HEK293 (cell line): Measurements from ENCODE around the gene TYRO3.

ENCODE experiments used
- CTCF ChIA-PET: fragments of 350-600 bp; formaldehyde crosslinking; extraction: SDS; loops from one replicate; lab custom pipeline; 2021; ENCODE audit warnings: antibody characterized with exemption; lab: Yijun Ruan, JAX
- POLR2A ChIA-PET: fragments of 300-600 bp; formaldehyde crosslinking; extraction: SDS; loops from one replicate; lab custom pipeline; 2020; ENCODE audit warnings: antibody characterized with exemption, inconsistent platforms; lab: Yijun Ruan, JAX
- H3K27ac ChIP-seq: fragments of 200-500 bp; sonication (Bioruptor generic); 2 replicates; pipeline ENCODE4 v1.5.1; 2014; ENCODE audit warnings: low read depth, low read length, control low read depth, inconsistent platforms; ENCODE audit errors: extremely low read depth
- H3K36me3 ChIP-seq, 2 experiments: fragments of 200-500 bp in 1 of 2; sonication (Bioruptor generic) in 1 of 2; 1 replicate in 1 of 2; 2 replicates in 1 of 2; pipeline ENCODE4 v1.5.1; 2014 to 2017; ENCODE audit warnings: inconsistent platforms in 2 of 2, low read length in 2 of 2; ENCODE audit not compliant: control insufficient read depth in 2 of 2, insufficient read depth in 1 of 2
- H3K4me1 ChIP-seq: fragments of 200-500 bp; sonication (Bioruptor generic); 2 replicates; pipeline ENCODE4 v1.5.1; 2014; ENCODE audit warnings: mild to moderate bottlenecking, low read length, inconsistent platforms; ENCODE audit not compliant: control insufficient read depth, insufficient read depth
- H3K4me3 ChIP-seq: 2 replicates; pipeline ENCODE4 v1.5.1; 2011; ENCODE audit warnings: low read depth, mild to moderate bottlenecking, control low read depth, low read length, moderate library complexity
- H3K9me3 ChIP-seq: fragments of 200-500 bp; sonication (Bioruptor generic); 2 replicates; pipeline ENCODE4 v1.5.1; 2014; ENCODE audit warnings: low read depth, low read length, inconsistent platforms; ENCODE audit not compliant: control insufficient read depth, insufficient read depth
- EGR2 ChIP-seq: fragments of 450-650 bp; formaldehyde crosslinking; IDR thresholded peaks from 2 replicates; pipeline ENCODE4 v1.5.1; 2016; ENCODE audit warnings: low read depth, missing biosample characterization, missing genetic modification characterization
- MYNN ChIP-seq: fragments of 450-650 bp; formaldehyde crosslinking; IDR thresholded peaks from 2 replicates; pipeline ENCODE4 v1.5.1; 2016; ENCODE audit warnings: missing biosample characterization, missing genetic modification characterization, borderline replicate concordance
- OSR2 ChIP-seq: fragments of 450-650 bp; formaldehyde crosslinking; IDR thresholded peaks from 2 replicates; pipeline ENCODE4 v1.5.1; 2016; ENCODE audit warnings: missing biosample characterization, missing genetic modification characterization
- SALL2 ChIP-seq: fragments of 450-650 bp; formaldehyde crosslinking; IDR thresholded peaks from 2 replicates; pipeline ENCODE4 v1.5.0; 2017; ENCODE audit warnings: missing biosample characterization, mild to moderate bottlenecking, missing genetic modification characterization, borderline replicate concordance
- TCF7L2 ChIP-seq: IDR thresholded peaks from 2 replicates; pipeline ENCODE4 v1.6.1; 2011; ENCODE audit warnings: low read depth, mild to moderate bottlenecking, inconsistent platforms, low read length, moderate library complexity, borderline replicate concordance
- ZBTB17 ChIP-seq: fragments of 450-650 bp; formaldehyde crosslinking; IDR thresholded peaks from 2 replicates; pipeline ENCODE4 v1.5.1; 2016; ENCODE audit warnings: missing biosample characterization, missing genetic modification characterization
- ZBTB8A ChIP-seq: fragments of 450-650 bp; formaldehyde crosslinking; IDR thresholded peaks from 2 replicates; pipeline ENCODE4 v1.5.1; 2016; ENCODE audit warnings: missing biosample characterization, missing genetic modification characterization
- ZFHX2 ChIP-seq: fragments of 450-650 bp; formaldehyde crosslinking; conservative IDR thresholded peaks from 2 replicates; pipeline ENCODE4 v1.5.1; 2016; ENCODE audit warnings: missing biosample characterization, missing genetic modification characterization
- ZIC2 ChIP-seq: fragments of 450-650 bp; formaldehyde crosslinking; IDR thresholded peaks from 2 replicates; pipeline ENCODE4 v1.5.1; 2016; ENCODE audit warnings: missing biosample characterization, missing genetic modification characterization
- ZNF112 ChIP-seq: fragments of 450-650 bp; formaldehyde crosslinking; IDR thresholded peaks from 2 replicates; pipeline ENCODE4 v1.5.0; 2017; ENCODE audit warnings: missing biosample characterization, missing genetic modification characterization
- ZNF174 ChIP-seq: fragments of 450-650 bp; formaldehyde crosslinking; IDR thresholded peaks from 2 replicates; pipeline ENCODE4 v1.5.0; 2017; ENCODE audit warnings: missing biosample characterization, mild to moderate bottlenecking, missing genetic modification characterization
- ZNF223 ChIP-seq: fragments of 450-650 bp; formaldehyde crosslinking; IDR thresholded peaks from 2 replicates; pipeline ENCODE4 v1.5.1; 2016; ENCODE audit warnings: missing biosample characterization, missing genetic modification characterization
- ZNF24 ChIP-seq: fragments of 450-650 bp; formaldehyde crosslinking; IDR thresholded peaks from 2 replicates; pipeline ENCODE4 v1.5.1; 2016; ENCODE audit warnings: missing biosample characterization, missing genetic modification characterization
- ZNF341 ChIP-seq: fragments of 450-650 bp; formaldehyde crosslinking; IDR thresholded peaks from 2 replicates; pipeline ENCODE4; 2016; ENCODE audit warnings: low read depth, missing biosample characterization, missing genetic modification characterization
- ZNF354C ChIP-seq: fragments of 450-650 bp; formaldehyde crosslinking; IDR thresholded peaks from 2 replicates; pipeline ENCODE4 v1.5.1; 2016; ENCODE audit warnings: missing biosample characterization, missing genetic modification characterization, low read depth, borderline replicate concordance
- ZNF37A ChIP-seq: fragments of 450-650 bp; IDR thresholded peaks from 2 replicates; pipeline ENCODE4 v1.5.1; 2018; ENCODE audit warnings: missing biosample characterization, missing genetic modification characterization
- ZNF423 ChIP-seq: fragments of 450-650 bp; formaldehyde crosslinking; IDR thresholded peaks from 2 replicates; pipeline ENCODE4 v1.5.1; 2016; ENCODE audit warnings: missing biosample characterization, missing genetic modification characterization
- ZNF600 ChIP-seq: fragments of 450-650 bp; formaldehyde crosslinking; IDR thresholded peaks from 2 replicates; pipeline ENCODE4 v1.5.1; 2016; ENCODE audit warnings: missing biosample characterization, missing genetic modification characterization
- ZNF768 ChIP-seq: fragments of 450-650 bp; formaldehyde crosslinking; IDR thresholded peaks from 2 replicates; pipeline ENCODE4 v1.5.1; 2018; ENCODE audit warnings: missing biosample characterization, mild to moderate bottlenecking, missing genetic modification characterization
- TF ChIP-seq, protein P1 (sequence below): fragments of 450-650 bp; formaldehyde crosslinking; IDR thresholded peaks from 2 replicates; pipeline ENCODE4 v1.5.1; 2017; ENCODE audit warnings: missing biosample characterization, missing genetic modification characterization
- TF ChIP-seq, protein P2 (sequence below): fragments of 450-650 bp; formaldehyde crosslinking; IDR thresholded peaks from 2 replicates; pipeline ENCODE4 v1.5.1; 2016; ENCODE audit warnings: missing biosample characterization, missing genetic modification characterization
- TF ChIP-seq, protein P3 (sequence below): fragments of 450-650 bp; formaldehyde crosslinking; IDR thresholded peaks from 2 replicates; pipeline ENCODE4 v1.5.1; 2016; ENCODE audit warnings: missing biosample characterization, missing genetic modification characterization
- TF ChIP-seq, protein P4 (sequence below): fragments of 450-650 bp; formaldehyde crosslinking; IDR thresholded peaks from 2 replicates; pipeline ENCODE4; 2016; ENCODE audit warnings: missing biosample characterization, missing genetic modification characterization
- TF ChIP-seq, protein P5 (sequence below): fragments of 450-650 bp; formaldehyde crosslinking; IDR thresholded peaks from 2 replicates; pipeline ENCODE4 v1.5.1; 2016; ENCODE audit warnings: missing biosample characterization, missing genetic modification characterization

TYRO3 gene

DNA sequence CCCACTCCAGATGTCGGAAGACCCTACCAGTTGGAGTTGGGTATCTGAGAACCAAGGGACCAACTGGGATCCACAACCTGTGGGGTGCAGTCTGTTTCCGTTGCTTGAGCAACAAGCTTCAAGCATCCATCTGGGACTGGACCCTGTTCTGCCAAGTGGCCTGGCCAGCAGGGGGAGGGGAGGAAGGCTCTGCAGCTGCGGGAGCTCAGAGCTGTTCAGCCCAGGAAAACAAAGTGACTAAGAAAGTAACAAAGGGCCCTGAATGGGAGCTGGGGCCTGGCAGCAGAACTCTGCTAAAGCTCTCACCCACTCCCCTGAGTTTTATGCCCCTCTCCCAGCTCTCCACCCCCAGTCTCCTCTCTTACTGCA lies 2.7 kb downstream of the TYRO3 start (continued):
- TF ChIP-seq ZFHX2 (tag by site-specific recombination): peak; percentile 44; the same call in 1 of the 2 replicates
- TF ChIP-seq, protein P1, sequence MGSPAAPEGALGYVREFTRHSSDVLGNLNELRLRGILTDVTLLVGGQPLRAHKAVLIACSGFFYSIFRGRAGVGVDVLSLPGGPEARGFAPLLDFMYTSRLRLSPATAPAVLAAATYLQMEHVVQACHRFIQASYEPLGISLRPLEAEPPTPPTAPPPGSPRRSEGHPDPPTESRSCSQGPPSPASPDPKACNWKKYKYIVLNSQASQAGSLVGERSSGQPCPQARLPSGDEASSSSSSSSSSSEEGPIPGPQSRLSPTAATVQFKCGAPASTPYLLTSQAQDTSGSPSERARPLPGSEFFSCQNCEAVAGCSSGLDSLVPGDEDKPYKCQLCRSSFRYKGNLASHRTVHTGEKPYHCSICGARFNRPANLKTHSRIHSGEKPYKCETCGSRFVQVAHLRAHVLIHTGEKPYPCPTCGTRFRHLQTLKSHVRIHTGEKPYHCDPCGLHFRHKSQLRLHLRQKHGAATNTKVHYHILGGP (tag by site-specific recombination): no peak
- TF ChIP-seq, protein P2, sequence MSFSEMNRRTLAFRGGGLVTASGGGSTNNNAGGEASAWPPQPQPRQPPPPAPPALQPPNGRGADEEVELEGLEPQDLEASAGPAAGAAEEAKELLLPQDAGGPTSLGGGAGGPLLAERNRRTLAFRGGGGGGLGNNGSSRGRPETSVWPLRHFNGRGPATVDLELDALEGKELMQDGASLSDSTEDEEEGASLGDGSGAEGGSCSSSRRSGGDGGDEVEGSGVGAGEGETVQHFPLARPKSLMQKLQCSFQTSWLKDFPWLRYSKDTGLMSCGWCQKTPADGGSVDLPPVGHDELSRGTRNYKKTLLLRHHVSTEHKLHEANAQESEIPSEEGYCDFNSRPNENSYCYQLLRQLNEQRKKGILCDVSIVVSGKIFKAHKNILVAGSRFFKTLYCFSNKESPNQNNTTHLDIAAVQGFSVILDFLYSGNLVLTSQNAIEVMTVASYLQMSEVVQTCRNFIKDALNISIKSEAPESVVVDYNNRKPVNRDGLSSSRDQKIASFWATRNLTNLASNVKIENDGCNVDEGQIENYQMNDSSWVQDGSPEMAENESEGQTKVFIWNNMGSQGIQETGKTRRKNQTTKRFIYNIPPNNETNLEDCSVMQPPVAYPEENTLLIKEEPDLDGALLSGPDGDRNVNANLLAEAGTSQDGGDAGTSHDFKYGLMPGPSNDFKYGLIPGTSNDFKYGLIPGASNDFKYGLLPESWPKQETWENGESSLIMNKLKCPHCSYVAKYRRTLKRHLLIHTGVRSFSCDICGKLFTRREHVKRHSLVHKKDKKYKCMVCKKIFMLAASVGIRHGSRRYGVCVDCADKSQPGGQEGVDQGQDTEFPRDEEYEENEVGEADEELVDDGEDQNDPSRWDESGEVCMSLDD (tag by site-specific recombination): no peak
- peak; percentile 49; the same call in 1 of the 2 replicates for TF ChIP-seq ZNF600 (tag by site-specific recombination)
- TF ChIP-seq ZNF354C: no peak

DNA sequence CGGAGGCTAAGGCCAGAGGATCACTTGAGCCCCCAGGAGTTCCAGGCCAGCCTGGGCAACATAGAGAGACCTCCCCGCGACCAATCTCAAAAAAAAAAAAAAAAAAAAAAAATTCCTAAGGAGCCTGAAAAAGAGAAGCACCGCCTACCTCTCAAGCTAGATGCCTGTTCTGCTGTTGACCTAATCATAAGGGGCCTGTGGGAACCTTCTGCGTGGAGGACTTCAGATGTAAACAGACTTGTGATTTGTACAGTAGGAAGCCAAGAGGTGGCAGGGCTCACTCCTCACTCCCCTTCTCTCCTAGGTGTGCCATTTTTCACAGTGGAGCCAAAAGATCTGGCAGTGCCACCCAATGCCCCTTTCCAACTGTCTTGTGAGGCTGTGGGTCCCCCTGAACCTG lies 3.2 kb downstream of the TYRO3 start:
- POLR2A ChIA-PET: interaction anchor here (1.4 kb wide), 1 partner anchor 20 kb away, joined by 3 read pairs; no protein-coding TSS in a partner anchor
- Histone ChIP-seq H3K4me1 (peaks cover 9% of the 10 kb centered on the region), H3K4me3 (no peak overlapping the region), H3K27ac (no peak overlapping the region), H3K9me3 (no peaks in the 10 kb centered on the region), H3K36me3 (peaks cover 0 to 22% of the 10 kb centered on the region in 2 experiments; a peak in 1 of 3 replicates)
- TF ChIP-seq TCF7L2: no peak
- no peak for TF ChIP-seq OSR2 (tag by site-specific recombination)
- no peak for TF ChIP-seq ZNF37A
- TF ChIP-seq, protein P3, sequence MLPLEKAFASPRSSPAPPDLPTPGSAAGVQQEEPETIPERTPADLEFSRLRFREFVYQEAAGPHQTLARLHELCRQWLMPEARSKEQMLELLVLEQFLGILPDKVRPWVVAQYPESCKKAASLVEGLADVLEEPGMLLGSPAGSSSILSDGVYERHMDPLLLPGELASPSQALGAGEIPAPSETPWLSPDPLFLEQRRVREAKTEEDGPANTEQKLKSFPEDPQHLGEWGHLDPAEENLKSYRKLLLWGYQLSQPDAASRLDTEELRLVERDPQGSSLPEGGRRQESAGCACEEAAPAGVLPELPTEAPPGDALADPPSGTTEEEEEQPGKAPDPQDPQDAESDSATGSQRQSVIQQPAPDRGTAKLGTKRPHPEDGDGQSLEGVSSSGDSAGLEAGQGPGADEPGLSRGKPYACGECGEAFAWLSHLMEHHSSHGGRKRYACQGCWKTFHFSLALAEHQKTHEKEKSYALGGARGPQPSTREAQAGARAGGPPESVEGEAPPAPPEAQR (tag by site-specific recombination): no peak
- no peak for TF ChIP-seq ZNF174 (tag by site-specific recombination)
- CTCF ChIA-PET: interaction anchor here (0.6 to 2.3 kb wide), 3 partner anchors 42 to 170 kb away, joined by 3 to 11 read pairs (median 6); no protein-coding TSS in a partner anchor

DNA sequence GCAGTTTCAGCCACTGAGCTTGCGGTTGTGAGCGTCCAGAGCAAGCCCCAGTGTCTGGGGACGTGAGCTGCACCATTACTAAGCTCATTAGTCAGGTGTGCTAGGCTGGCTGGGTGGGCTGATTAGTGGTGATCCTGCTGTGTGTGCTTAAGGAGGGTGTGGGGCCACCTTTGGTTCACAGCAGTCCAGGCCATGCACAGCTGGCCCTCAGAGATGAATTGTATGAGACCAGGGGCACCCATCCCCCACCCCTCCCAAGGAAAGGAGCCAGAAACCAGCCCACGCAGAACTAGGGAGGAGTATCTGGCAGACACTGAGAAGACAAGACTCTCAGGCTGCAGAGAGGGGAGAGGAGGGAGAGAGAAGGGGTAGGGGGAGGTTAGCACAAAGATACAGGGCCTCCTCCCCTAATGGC lies 3.8 kb downstream of the TYRO3 start:
- CTCF ChIA-PET: interaction anchor here (0.7 to 2.3 kb wide), 3 partner anchors 22 to 97 kb away, joined by 3 to 11 read pairs (median 3); no protein-coding TSS in a partner anchor
- POLR2A ChIA-PET: interaction anchor here (1.4 kb wide), 1 partner anchor 20 kb away, joined by 3 read pairs; no protein-coding TSS in a partner anchor

More for the DNA sequence above, 3.8 kb downstream of the TYRO3 start:
- Histone ChIP-seq H3K9me3 (no peaks in the 10 kb centered on the region), H3K4me1 (peaks cover 9% of the 10 kb centered on the region), H3K36me3 (peaks cover 0 to 22% of the 10 kb centered on the region in 2 experiments; a peak in 1 of 3 replicates), H3K27ac (no peak overlapping the region), H3K4me3 (no peak overlapping the region)
- TF ChIP-seq ZBTB8A: no peak
- no peak for TF ChIP-seq ZNF341 (tag by site-specific recombination)
- TF ChIP-seq ZNF112 (tag by site-specific recombination): no peak
- no peak for TF ChIP-seq ZNF423 (tag by site-specific recombination)
- TF ChIP-seq, protein P4, sequence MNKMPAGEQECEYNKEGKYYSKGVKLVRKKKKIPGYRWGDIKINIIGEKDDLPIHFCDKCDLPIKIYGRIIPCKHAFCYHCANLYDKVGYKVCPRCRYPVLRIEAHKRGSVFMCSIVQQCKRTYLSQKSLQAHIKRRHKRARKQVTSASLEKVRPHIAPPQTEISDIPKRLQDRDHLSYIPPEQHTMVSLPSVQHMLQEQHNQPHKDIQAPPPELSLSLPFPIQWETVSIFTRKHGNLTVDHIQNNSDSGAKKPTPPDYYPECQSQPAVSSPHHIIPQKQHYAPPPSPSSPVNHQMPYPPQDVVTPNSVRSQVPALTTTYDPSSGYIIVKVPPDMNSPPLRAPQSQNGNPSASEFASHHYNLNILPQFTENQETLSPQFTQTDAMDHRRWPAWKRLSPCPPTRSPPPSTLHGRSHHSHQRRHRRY (tag by site-specific recombination): no peak
- no peak for TF ChIP-seq SALL2 (tag by site-specific recombination)
- TF ChIP-seq, protein P5, sequence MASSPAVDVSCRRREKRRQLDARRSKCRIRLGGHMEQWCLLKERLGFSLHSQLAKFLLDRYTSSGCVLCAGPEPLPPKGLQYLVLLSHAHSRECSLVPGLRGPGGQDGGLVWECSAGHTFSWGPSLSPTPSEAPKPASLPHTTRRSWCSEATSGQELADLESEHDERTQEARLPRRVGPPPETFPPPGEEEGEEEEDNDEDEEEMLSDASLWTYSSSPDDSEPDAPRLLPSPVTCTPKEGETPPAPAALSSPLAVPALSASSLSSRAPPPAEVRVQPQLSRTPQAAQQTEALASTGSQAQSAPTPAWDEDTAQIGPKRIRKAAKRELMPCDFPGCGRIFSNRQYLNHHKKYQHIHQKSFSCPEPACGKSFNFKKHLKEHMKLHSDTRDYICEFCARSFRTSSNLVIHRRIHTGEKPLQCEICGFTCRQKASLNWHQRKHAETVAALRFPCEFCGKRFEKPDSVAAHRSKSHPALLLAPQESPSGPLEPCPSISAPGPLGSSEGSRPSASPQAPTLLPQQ: no peak
- TF ChIP-seq ZBTB17 (tag by site-specific recombination): no peak
- TF ChIP-seq ZNF223: no peak
- no peak for TF ChIP-seq ZNF24 (tag by site-specific recombination)
- no peak for TF ChIP-seq ZNF768
- peak; percentile 55 for TF ChIP-seq ZFHX2 (tag by site-specific recombination)
- TF ChIP-seq MYNN: no peak
- peak; percentile 45 for TF ChIP-seq EGR2 (tag by site-specific recombination)
- TF ChIP-seq ZIC2 (tag by site-specific recombination): peak; percentile 44
